Smooth muscle cell (in vitro differentiated cells): ENCODE results near the gene GORASP2. TPM values are rescaled to one million over a fixed set of nuclear protein-coding genes. Genes with fewer than 3 reads are reported as not detected.

ENCODE experiments used
- DNase-seq: peaks from one replicate; lab custom pipeline; 2025; ENCODE audit not compliant: unreplicated experiment; lab: John Stamatoyannopoulos, UW
- H2AFZ ChIP-seq: fragments of 200-600 bp; sonication (generic); 2 replicates; pipeline ENCODE4 v1.6.0; 2016; ENCODE audit warnings: antibody characterized with exemption, low read depth, mild to moderate bottlenecking
- H3F3A ChIP-seq: fragments of 200-600 bp; sonication (generic); 2 replicates; pipeline ENCODE4 v1.6.0; 2017; ENCODE audit warnings: antibody characterized with exemption, low read depth
- H3K27ac ChIP-seq: fragments of 200-600 bp; sonication (generic); 2 replicates; pipeline ENCODE4 v1.5.1; 2016; ENCODE audit warnings: low read depth, mild to moderate bottlenecking
- H3K27me3 ChIP-seq: fragments of 200-600 bp; sonication (generic); 2 replicates; pipeline ENCODE4 v1.6.1; 2016; ENCODE audit warnings: low read depth, mild to moderate bottlenecking
- H3K36me3 ChIP-seq: fragments of 200-600 bp; sonication (generic); 2 replicates; pipeline ENCODE4 v1.5.1; 2016; ENCODE audit warnings: low read depth
- H3K4me1 ChIP-seq: fragments of 200-600 bp; sonication (generic); 2 replicates; pipeline ENCODE4 v1.5.1; 2016; ENCODE audit warnings: low read depth
- H3K4me2 ChIP-seq: fragments of 200-600 bp; sonication (generic); 2 replicates; pipeline ENCODE4 v1.6.0; 2016; ENCODE audit warnings: mild to moderate bottlenecking
- H3K4me3 ChIP-seq: fragments of 200-600 bp; sonication (generic); 2 replicates; pipeline ENCODE4 v1.5.1; 2016; ENCODE audit warnings: mild to moderate bottlenecking
- H3K79me2 ChIP-seq: fragments of 200-600 bp; sonication (generic); 2 replicates; pipeline ENCODE4 v1.6.0; 2016; ENCODE audit warnings: low read depth, mild to moderate bottlenecking
- H3K9ac ChIP-seq: fragments of 200-600 bp; sonication (generic); 2 replicates; pipeline ENCODE4 v1.6.0; 2016; ENCODE audit warnings: low read depth
- H3K9me3 ChIP-seq: fragments of 200-600 bp; sonication (generic); replicated peaks from 2 replicates; pipeline ENCODE4 v1.5.1; 2016; ENCODE audit warnings: low read depth
- H4K20me1 ChIP-seq: fragments of 200-600 bp; sonication (generic); 2 replicates; pipeline ENCODE4 v1.6.0; 2016; ENCODE audit warnings: low read depth
- CTCF ChIP-seq: fragments of 200-600 bp; sonication (generic); IDR thresholded peaks from 2 replicates; pipeline ENCODE4 v1.5.1; 2017; ENCODE audit warnings: borderline replicate concordance, mild to moderate bottlenecking, antibody characterized with exemption; ENCODE audit not compliant: insufficient read depth, poor library complexity, severe bottlenecking
- WGBS: methylation state at CpG from one replicate; pipeline ENCODE4 v1.1.7; 2016; ENCODE audit warnings: low lambda C conversion rate; 5-methylcytosine and 5-hydroxymethylcytosine counted together
- polyA plus RNA-seq: library from polyadenylated mRNA; unstranded; fragments of >200 nt; fragmentation: Nextera tagmentation; extraction: Ambion mirVana; gene quantifications from 2 replicates; pipeline ENCODE4 v1.2.1, GENCODE V29; 2016
- total RNA-seq: library from RNA; depleted of rRNA; stranded (reverse); fragments of >200 nt; gene quantifications from 2 replicates; pipeline ENCODE4 v1.2.3, GENCODE V29; 2014

GORASP2 gene
- total and polyA plus RNA-seq, 2 experiments from 2014 or later = 66.2 to 123 TPM

- WGBS = 91% methylated on average over 8 of the region's 8 CpGs
- H3K4me3 ChIP-seq = no peak overlapping the region
- no peak for DNase-seq
- TF ChIP-seq CTCF = no peak
- no peak overlapping the region for H2AFZ ChIP-seq
- peaks cover 8% of the 10 kb centered on the region for H3F3A ChIP-seq
- no peak overlapping the region for H3K9ac ChIP-seq
- H3K79me2 ChIP-seq = no peaks in the 10 kb centered on the region
- H3K27me3 ChIP-seq = no peaks in the 10 kb centered on the region
- H3K36me3 ChIP-seq = no peaks in the 10 kb centered on the region
- no peak overlapping the region for H3K4me2 ChIP-seq
- H4K20me1 ChIP-seq = no peaks in the 10 kb centered on the region
- H3K4me1 ChIP-seq = peaks cover 15% of the 10 kb centered on the region
- no peaks in the 10 kb centered on the region for H3K9me3 ChIP-seq
- no peak overlapping the region for H3K27ac ChIP-seq
Observed at GRCh38 chr2:170922634-170923494, 6.2 kb upstream of the GORASP2 start.

GRCh38 chr2:170923799-170924198 lies 5.3 kb upstream of the GORASP2 start:
- 88% methylated on average over 1 of the region's 1 CpG for WGBS
- no peak for DNase-seq
- no peaks in the 10 kb centered on the region for H3K36me3 ChIP-seq

GRCh38 chr2:170924969-170925368 lies 4.1 kb upstream of the GORASP2 start:
- H2AFZ ChIP-seq = no peak overlapping the region
- no peak for DNase-seq
- TF ChIP-seq CTCF = no peak

More at GRCh38 chr2:170923799-170924198, 5.3 kb upstream of the GORASP2 start:
- H3K27ac ChIP-seq = no peak overlapping the region
- H3K9ac ChIP-seq = no peak overlapping the region
- H3K27me3 ChIP-seq = no peaks in the 10 kb centered on the region
- no peaks in the 10 kb centered on the region for H3K9me3 ChIP-seq
- H3K4me1 ChIP-seq = peaks cover 13% of the 10 kb centered on the region
- no peaks in the 10 kb centered on the region for H4K20me1 ChIP-seq
- no peaks in the 10 kb centered on the region for H3K79me2 ChIP-seq
- peaks cover 11% of the 10 kb centered on the region for H3F3A ChIP-seq
- H3K4me3 ChIP-seq = no peak overlapping the region
- no peak overlapping the region for H3K4me2 ChIP-seq
- H2AFZ ChIP-seq = no peak overlapping the region
- TF ChIP-seq CTCF = no peak

GRCh38 chr2:170925923-170926322 lies 3.1 kb upstream of the GORASP2 start:
- H3K4me2 ChIP-seq = no peak overlapping the region
- H3K4me1 ChIP-seq = peaks cover 19% of the 10 kb centered on the region
- no peak overlapping the region for H3K27ac ChIP-seq
- DNase-seq = no peak
- H4K20me1 ChIP-seq = peaks cover 12% of the 10 kb centered on the region
- no peaks in the 10 kb centered on the region for H3K9me3 ChIP-seq
- no peak overlapping the region for H3K4me3 ChIP-seq
- peaks cover 8% of the 10 kb centered on the region for H3F3A ChIP-seq
- no peak for TF ChIP-seq CTCF
- WGBS = 88% methylated on average over 3 of the region's 3 CpGs
- no peaks in the 10 kb centered on the region for H3K36me3 ChIP-seq
- H3K79me2 ChIP-seq = peaks cover 18% of the 10 kb centered on the region
- no peak overlapping the region for H3K9ac ChIP-seq
- H3K27me3 ChIP-seq = no peaks in the 10 kb centered on the region
- no peak overlapping the region for H2AFZ ChIP-seq

More at GRCh38 chr2:170924969-170925368, 4.1 kb upstream of the GORASP2 start:
- H3K27me3 ChIP-seq = no peaks in the 10 kb centered on the region
- no peak overlapping the region for H3K9ac ChIP-seq
- peaks cover 8% of the 10 kb centered on the region for H3F3A ChIP-seq
- H3K9me3 ChIP-seq = no peaks in the 10 kb centered on the region
- peaks cover 9% of the 10 kb centered on the region for H3K79me2 ChIP-seq
- H3K4me2 ChIP-seq = no peak overlapping the region
- H3K4me1 ChIP-seq = peaks cover 11% of the 10 kb centered on the region
- no peaks in the 10 kb centered on the region for H3K36me3 ChIP-seq
- no peak overlapping the region for H3K27ac ChIP-seq
- H3K4me3 ChIP-seq = no peak overlapping the region
- H4K20me1 ChIP-seq = peaks cover 2% of the 10 kb centered on the region
